Stimulated activated CD4-positive, alpha-beta T cell treated with anti-CD3 and anti-CD28 coated beads, Interleukin-4, amount 100 ng/mL, for 1 hour (primary cell): ENCODE results near the gene STARD9.
"Not testable (repeated sequence)": the region's sequence is repeated elsewhere in the genome, so short reads cannot be mapped to it uniquely, and the experiment has no call there.

Source experiments
- DNase-seq: peaks from one replicate; pipeline ENCODE4 v3.0.0-alpha.2; 2020

Gene STARD9

GRCh38 chr15:42575188-42576039, at the start of gene STARD9:
Gene STARD9, plus strand, starts transcription at chr15:42575606. Its CDS starts 110 bp downstream, at chr15:42575716.
- peak; percentile 95 for DNase-seq

DNA sequence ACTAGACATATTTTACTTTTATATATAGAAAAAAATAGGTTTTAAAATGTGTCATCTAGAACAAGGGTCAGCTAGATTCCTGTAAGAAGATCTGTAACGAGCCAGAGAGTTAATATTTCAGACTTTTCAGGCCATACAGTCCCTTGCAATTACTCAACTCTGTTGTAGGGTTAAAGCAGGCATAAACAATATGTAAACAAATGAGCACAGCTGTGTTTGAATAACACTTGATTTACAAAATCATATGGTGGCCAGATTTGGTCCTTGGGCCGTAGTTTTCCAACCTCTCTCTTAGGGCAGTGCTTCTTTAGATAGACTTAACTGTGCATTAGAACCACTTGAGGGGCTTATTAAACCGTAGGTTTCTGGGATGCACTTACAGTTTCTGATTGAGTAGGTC, 46.4 kb upstream of the STARD9 start:
- no peak for DNase-seq

DNA sequence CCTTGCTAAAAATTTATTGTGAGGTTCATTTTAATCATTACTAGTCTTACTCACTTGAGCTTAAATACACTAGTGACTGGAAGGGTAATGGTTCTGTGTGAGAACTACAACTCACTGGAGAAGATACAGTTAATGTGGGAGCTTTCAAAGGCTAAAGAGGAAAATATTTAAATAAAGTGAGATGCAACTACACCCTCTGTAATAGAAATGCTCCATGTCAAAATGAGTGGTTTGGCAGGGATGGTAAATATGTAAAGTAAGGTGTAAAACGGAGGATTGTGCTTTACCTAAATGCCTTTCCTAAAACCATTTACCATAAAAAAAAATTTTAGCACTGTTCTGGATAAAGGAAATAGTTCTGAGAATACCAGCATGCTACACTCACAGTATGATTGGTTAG, 42.2 kb upstream of the STARD9 start:
- no peak for DNase-seq

DNA sequence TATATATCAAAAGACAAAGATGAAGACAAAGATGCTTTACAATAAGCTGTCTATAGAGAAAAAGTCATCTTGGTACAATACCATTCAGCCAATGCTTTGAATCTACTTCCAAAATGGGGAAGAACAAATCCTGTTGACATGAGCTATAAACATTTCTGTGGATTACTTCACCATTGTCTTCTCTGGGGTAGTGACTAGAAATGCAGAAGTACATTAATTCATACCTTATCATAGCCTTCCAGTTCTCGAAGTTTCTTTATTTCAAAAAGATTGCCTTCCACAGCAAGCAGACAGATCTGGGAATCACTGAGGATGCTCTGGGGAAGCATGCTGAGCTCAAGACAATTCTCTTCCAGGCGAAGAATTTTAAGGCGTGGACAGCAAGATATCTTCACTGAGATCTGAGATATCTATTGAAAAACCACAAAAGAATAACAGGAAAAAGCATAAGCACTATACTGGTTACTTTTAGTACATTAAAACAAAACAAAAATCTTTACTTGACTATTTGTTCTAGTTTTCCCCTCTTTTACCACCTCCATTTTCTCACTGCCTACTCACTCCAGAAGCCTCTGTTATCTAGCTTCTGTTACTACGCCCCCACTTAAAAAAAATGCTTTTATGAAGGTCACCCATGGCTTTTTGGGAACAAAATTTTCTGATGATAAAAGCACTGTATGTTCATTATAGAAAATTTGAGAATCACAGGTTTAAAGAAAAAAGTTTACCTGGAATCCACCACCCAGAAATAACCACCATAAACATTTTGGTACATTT, 30.4 kb upstream of the STARD9 start:
- no peak for DNase-seq

- no peak for DNase-seq
These were observed 27.5 kb upstream of the STARD9 start for GRCh38 chr15:42547918-42548248.

GRCh38 chr15:42548249-42549031, 27.0 kb upstream of the STARD9 start, which contains the start of the genes HAUS2 and LRRC57:
Gene HAUS2, plus strand, starts transcription at chr15:42548838. Its CDS starts 35 bp downstream, at chr15:42548873.
Gene LRRC57, minus strand, starts transcription at chr15:42548793. Its CDS starts 359 bp downstream, at chr15:42548434.
- peak; percentile 90 for DNase-seq

DNA sequence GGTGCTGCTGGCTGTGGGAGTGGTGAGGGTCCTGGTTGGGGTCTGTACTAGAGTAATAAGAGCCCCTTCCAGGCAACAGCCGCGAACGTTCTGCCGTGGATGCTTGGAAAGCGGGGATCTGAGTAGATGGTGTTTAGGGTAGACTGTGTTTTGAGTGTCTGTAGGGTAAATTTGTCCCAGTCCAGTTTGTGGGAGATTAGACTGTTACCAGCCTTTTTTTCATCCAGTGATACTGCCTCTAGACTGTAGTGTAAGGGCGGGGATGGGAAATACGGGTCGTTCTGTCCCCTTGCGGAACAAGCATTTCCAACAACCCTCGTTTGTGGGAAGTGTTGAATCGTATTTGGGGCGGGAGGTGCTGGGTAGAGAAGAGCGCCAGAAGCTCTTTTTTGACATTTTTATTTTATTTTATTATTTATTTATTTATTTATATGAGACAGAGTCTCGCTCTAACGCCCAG, 26.3 kb upstream of the STARD9 start:
- no peak for DNase-seq

- DNase-seq: no peak
These were observed 25.5 kb upstream of the STARD9 start for GRCh38 chr15:42549741-42550392.

DNA sequence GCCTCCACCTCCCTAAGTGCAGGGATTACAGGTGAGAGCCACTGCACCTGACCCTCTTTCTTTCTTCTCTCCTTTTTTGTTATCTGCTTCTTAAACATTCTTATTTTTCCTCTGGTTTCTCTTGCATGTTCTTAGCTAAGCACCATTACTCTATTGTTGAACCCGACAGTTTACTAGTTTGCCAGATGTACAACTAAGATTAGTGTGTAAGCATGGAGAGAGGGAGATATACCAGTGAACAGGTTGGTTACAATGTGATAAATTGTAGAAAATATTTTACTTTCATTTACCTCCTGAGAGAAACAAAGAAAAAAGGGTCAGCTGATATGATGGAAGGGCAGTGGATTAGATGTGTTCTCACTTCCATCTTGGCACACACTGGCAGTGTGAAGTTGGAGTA, 21.9 kb upstream of the STARD9 start:
- no peak for DNase-seq

GRCh38 chr15:42556550-42557207, 18.7 kb upstream of the STARD9 start:
- not testable (repeated sequence) for DNase-seq

- no peak for DNase-seq
These were observed 16.7 kb upstream of the STARD9 start for GRCh38 chr15:42558739-42559138.

- DNase-seq: no peak
These were observed 711 bp downstream of the STARD9 start for GRCh38 chr15:42576040-42576594.

DNA sequence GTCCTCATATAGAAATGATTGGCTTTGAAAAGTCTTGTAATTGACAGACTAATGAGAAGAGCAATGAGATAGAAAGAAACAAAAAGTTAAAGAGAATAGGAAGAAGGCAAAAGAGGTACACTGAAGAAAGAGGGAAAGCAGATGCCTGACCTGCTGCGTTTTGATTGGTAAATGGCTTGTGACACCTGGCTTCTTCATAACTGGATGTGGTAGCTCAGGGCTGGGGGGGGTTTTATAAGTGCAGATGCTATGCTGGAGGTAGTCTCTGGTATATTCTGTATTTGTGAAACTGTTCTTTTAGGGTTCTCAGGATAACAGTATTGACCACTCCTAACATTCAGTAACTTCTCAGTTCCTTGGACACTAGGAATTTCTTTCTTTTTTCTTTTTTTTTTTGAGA, 1.4 kb downstream of the STARD9 start:
- no peak for DNase-seq

DNA sequence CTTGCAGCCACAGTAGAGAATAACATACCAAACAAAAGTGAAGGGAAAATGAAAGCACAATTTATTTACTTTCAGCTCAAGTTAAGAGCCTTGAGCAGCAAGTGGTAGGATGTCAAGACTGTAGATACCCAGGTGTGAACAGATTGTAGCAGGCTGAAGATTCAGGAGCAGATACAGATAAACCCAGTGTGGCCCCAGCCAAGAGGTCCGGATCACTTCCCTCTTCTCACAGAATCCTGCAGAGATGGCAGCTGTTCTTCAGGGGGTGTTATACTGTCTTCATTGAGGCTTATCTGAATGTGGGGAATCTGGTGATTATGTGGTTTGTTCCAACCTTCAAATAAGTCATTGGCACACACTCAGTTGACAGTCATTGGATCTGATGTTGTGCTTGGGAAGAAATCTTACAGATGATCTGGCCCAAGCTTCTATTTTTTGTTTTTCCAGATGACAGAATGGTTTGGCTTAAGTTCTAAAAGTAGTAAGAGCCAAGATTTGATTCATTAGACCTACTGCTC, 2.2 kb downstream of the STARD9 start:
- DNase-seq: no peak

- DNase-seq: no peak
These were observed 3.7 kb downstream of the STARD9 start for GRCh38 chr15:42578984-42579537.

GRCh38 chr15:42581272-42581730, 5.9 kb downstream of the STARD9 start:
- peak; percentile 77 for DNase-seq

DNA sequence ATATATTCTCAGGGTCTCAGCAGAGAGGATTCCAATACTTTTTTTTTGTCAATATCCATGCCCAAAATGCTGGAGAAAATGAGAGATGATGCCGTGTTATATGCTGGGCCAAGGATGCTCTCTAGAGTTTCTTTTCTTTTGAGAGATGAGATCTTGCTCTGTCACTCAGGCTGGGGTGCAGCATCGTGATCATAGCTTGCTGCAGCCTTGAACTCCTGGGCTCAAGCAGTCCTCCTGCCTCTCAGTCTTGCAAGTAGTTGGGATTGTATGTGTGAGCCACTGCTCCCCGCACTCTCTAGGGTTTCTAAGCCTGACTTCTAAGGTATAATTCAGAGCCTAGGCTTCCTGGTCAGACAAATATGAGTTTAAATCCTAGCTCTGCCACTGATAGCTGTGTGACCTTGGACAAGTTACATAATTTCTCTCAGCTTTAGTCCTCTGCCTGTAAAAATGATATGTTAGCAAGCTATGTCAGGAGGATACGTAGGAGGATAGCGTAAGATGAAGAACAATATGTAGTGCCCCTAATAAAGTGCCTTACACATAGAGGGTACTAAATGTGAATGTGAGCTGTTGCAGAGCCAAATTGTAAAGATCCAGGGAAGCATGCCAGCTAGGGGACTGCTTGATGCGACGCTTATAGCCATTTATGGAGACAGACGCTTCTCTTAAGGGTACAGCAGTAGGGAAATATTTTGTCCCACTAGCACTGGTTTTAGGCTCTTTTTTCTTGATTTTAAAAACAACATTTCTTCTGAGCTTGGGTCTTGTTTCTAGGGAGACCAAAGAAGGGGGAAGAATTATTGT, 7.4 kb downstream of the STARD9 start:
- DNase-seq: no peak

DNA sequence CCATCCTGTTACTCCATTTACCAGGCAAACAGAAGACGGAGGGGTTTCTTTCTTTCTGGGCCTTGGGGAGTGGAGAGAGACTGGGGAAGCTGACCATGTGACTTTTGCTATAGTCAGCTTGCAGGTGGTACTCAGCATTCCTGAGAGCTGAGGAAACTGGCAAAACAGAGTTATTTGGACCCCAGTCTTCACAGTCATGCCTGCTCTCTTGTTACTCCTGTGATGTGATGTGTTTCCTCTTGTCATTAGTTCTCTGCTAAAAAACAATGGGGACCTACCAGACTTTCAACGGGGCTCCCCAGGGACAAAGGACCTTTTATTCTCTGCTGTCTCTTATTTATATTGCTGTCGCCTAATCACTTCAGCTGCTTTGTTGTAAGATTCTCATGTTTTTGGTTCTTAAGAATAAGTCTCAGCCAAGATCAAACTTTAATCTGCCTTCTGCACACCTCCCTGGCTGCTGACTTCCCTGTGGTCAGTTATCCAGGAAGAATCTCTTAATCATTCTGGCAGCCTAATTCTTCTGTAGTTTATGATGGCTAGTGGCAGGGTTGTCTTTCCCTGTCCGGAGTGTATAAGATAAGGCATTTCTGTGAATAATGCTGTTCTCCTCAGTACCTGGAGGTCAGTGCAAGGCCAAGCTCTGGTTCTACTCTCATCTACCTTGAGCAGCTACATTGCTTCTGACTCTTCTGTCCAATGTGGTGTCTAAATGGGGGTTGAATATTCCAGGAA, 8.8 kb downstream of the STARD9 start:
- DNase-seq: no peak

GRCh38 chr15:42590619-42591237, 15.3 kb downstream of the STARD9 start:
- DNase-seq: no peak
